SJCRH30 (cell line): ENCODE measurements around the gene SAG. TPM values are rescaled to one million over a fixed set of nuclear protein-coding genes. Genes with fewer than 3 reads are reported as not detected.
"Not testable (repeated sequence)": the region's sequence is repeated elsewhere in the genome, so short reads cannot be mapped to it uniquely, and the experiment has no call there.

ENCODE experiments used
- DNase-seq, 2 experiments: peaks; one replicate each; pipeline ENCODE4 v3.0.0-alpha.2; 2015 to 2020
- H3K27ac ChIP-seq: fragments of 250-450 bp; sonication (Bioruptor Pico); 2 replicates; pipeline ENCODE4 v1.5.1; 2020; ENCODE audit warnings: mild to moderate bottlenecking, moderate library complexity
- H3K27me3 ChIP-seq: fragments of 250-450 bp; sonication (Bioruptor Pico); 2 replicates; pipeline ENCODE4 v1.5.1; 2020; ENCODE audit warnings: mild to moderate bottlenecking, moderate library complexity
- H3K36me3 ChIP-seq: fragments of 250-450 bp; sonication (Bioruptor Pico); 2 replicates; pipeline ENCODE4 v1.5.1; 2020; ENCODE audit warnings: mild to moderate bottlenecking, moderate library complexity
- H3K4me1 ChIP-seq: fragments of 250-450 bp; sonication (Bioruptor Pico); 2 replicates; pipeline ENCODE4 v1.5.1; 2020; ENCODE audit warnings: mild to moderate bottlenecking, moderate library complexity
- H3K4me3 ChIP-seq: fragments of 250-450 bp; sonication (Bioruptor Pico); 2 replicates; pipeline ENCODE4 v1.5.1; 2020; ENCODE audit warnings: mild to moderate bottlenecking, moderate library complexity
- H3K9me3 ChIP-seq: fragments of 250-450 bp; sonication (Bioruptor Pico); replicated peaks from 2 replicates; pipeline ENCODE4 v1.5.1; 2020; ENCODE audit warnings: mild to moderate bottlenecking, moderate library complexity
- total RNA-seq: library from RNA; depleted of rRNA; stranded (reverse); fragments of >200 nt; shearing (Covaris generic); gene quantifications from 2 replicates; pipeline ENCODE4 v1.2.3, GENCODE V29; 2014

The SAG gene
- total RNA-seq, 1 experiment from 2014 or later: not detected

DNA sequence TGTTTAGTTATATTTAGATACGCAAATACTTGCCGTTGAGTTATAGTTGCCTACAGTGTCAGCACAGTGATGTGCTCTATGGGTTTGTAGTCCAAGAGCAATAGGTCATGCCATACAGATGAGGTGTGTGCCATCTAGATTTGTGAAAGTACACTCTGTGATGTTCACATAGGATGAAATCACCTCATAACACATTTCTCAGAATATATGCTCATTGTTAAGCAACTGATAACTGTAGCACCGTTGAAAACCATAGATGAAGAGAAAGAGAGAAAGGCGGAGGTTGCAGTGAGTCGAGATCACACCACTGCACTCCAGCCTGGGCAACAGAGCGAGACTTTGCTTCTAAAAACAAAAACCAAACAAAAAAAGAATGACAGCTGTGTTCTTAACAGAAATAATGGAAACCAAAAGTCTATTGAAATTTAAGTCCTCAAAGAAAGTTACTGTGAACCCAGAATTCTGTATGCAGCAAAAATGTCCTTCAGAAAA is 56.2 kb downstream of the SAG start:
- DNase-seq: no peak
- no peaks in the 10 kb centered on the region for H3K4me1 ChIP-seq

DNA sequence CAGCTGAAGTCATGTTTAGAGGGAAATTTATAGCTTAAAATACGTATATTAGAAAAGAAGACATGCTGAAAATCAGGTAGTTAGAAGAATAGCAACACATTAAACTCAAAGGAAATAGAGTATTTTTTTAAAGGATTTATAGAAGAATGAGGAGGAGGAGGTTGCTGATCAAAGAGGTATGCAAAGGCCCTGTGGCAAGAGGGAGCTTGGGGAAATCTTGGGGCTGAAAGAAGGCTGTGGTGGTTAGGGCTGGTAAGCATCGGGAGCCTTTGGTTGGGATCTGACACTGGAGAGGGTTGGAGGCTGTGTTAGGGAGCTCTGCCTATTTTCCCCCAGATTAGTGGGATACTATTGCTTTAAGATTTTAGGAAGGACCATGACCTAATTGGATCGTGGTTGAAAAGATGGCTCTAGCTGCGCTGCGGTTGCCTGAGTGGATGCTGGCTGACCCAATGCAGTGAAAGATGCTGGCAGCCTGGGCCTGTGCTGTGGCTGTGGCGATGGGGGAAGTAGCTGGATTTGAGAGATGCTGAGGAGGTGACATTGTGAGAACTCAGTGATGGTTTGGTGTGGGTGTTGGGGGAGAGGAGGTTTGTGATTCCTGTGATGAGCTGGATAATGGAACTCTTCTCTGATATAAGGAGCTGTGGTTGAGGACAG is 58.4 kb downstream of the SAG start:
- DNase-seq: no peak
- Histone ChIP-seq H3K27me3 (no peaks in the 10 kb centered on the region), H3K4me1 (peaks cover 4% of the 10 kb centered on the region; the same call in 1 of the 2 replicates), H3K4me3 (no peak overlapping the region), H3K36me3 (peaks cover 25% of the 10 kb centered on the region), H3K27ac (no peak overlapping the region), H3K9me3 (peaks cover 8% of the 10 kb centered on the region; the same call in 1 of the 2 replicates)

More for the DNA sequence above, 56.2 kb downstream of the SAG start:
- Histone ChIP-seq H3K27me3 (no peaks in the 10 kb centered on the region), H3K27ac (no peak overlapping the region), H3K4me3 (no peak overlapping the region), H3K9me3 (peaks cover 4% of the 10 kb centered on the region; the same call in 1 of the 2 replicates), H3K36me3 (peaks cover 25% of the 10 kb centered on the region)

DNA sequence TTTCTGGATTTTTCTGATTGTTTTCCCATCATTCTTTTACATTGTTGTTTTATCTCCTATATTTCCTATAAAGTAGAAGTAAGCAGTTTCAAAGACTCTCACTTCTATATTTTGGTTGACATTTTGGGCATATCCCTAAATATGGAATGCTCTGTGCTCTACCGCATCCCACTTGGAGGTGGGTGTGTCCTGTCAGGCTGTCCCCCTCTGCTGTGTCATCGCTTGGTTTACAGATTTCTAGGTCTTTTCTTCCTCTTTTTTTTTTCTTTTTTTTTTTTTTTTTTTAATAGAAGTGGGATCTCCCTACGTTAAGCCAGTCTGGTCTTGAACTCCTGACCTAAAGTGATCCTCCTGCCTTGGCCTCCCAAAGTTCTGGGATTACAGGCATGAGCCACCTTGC is 60.0 kb downstream of the SAG start:
- Histone ChIP-seq H3K36me3 (peaks cover 22% of the 10 kb centered on the region), H3K27ac (no peak overlapping the region), H3K4me3 (no peak overlapping the region), H3K9me3 (peaks cover 12% of the 10 kb centered on the region), H3K27me3 (no peaks in the 10 kb centered on the region), H3K4me1 (peaks cover 17% of the 10 kb centered on the region)
- no peak for DNase-seq

DNA sequence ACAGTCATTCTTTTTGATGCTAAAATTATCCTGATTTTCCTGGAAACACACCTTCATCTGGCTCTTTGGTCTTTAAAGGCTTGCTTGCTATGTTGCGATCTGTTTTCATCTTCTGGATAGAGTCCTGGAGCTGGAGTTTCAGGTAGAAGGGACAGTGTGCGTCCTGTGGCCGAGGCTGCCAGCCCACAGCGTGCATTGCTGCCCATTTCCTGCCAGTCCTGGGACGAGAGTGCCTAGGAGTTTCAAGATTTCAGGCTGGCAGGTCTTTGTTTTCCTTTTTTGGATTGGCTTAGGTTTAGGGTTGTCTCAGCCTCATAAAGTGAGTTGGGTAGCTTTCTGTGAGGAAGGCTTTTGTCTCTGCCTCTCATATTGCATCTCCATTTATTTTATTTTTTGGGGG is 61.1 kb downstream of the SAG start:
- DNase-seq: no peak
- H3K4me1 ChIP-seq: peaks cover 26% of the 10 kb centered on the region
- H3K27ac ChIP-seq: no peak overlapping the region
- H3K36me3 ChIP-seq: peaks cover 12% of the 10 kb centered on the region
- peaks cover 8% of the 10 kb centered on the region for H3K9me3 ChIP-seq
- no peaks in the 10 kb centered on the region for H3K27me3 ChIP-seq
- no peak overlapping the region for H3K4me3 ChIP-seq

DNA sequence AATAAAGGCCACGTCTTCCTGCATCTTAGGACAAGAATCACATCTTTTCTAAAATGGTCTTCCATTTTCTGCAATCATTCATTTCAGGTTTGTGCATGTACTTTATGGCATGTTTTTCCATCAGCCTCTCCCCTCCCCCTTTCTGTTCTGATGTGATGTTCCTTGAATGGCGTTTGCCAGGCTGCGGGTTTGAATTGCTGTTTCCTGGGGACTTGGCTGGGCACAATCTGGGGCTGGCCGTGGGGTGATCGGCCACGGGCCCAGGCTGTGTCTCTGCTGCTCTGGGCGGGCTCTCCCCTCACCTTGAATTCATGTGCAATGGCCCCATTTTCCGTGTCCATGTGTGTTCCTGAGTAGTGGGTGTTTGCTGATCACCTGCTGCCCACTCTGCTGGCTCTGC is 61.8 kb downstream of the SAG start:
- Histone ChIP-seq H3K4me3 (no peak overlapping the region), H3K27me3 (no peaks in the 10 kb centered on the region), H3K4me1 (peaks cover 33% of the 10 kb centered on the region), H3K9me3 (peaks cover 8% of the 10 kb centered on the region), H3K27ac (no peak overlapping the region), H3K36me3 (peaks cover 10% of the 10 kb centered on the region)
- no peak for DNase-seq

DNA sequence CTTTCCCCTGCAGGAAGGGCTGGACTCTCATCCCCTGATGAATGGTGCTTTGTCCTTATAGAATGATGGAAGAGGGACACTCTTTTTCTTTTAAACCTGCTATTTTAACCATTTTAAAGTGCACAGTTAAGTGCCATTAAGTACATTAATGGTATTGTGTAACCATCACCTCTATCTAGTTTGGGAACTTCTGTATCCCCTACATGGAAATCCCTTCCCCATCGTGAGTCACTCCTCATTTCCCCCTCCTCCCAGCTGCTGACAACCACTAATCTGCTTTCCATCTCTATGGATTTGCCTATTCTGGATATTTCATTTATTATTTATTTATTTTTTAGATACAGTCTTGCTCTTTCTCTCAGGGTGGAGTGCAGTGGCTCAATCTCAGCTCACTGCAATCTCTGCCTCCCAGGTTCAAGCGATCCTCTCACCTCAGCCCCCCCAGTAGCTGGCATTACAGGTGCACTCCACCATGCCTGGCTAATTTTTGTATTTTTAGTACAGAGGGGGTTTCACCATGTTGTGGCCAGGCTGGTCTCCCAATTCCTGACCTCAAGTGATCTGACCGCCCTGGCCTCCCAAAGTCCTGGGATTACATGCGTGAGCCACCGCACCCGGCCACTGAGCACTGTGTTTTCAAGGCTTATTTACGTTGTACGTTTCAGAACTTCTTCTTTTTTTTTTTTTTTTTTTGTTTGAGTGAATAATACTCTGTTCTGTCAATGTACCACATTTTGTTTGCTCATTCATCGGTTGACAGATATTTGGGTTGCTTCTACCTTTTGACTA is 62.5 kb downstream of the SAG start:
- no peak overlapping the region for H3K4me3 ChIP-seq
- no peak for DNase-seq
- H3K36me3 ChIP-seq: peaks cover 10% of the 10 kb centered on the region
- peaks cover 8% of the 10 kb centered on the region for H3K9me3 ChIP-seq
- no peaks in the 10 kb centered on the region for H3K27me3 ChIP-seq
- peaks cover 39% of the 10 kb centered on the region for H3K4me1 ChIP-seq
- H3K27ac ChIP-seq: no peak overlapping the region

DNA sequence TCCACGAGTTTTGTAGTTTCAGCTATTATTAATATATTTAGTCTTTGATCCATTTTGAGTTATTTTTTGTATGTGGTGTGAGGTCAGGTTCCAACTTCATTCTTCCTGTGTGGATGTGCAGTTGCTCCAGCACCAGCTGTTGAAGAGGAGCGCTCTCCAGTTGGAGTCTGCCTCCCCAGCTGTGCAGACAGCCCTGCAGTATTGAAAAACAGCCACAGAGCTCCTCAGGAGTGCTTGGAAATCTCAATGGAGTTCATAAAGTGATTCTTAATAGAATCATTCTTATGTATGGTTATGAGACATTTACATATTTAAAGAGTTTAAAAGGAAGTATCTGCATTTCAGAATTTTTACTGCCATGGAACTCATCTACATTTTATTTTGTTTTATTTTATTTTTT is 64.0 kb downstream of the SAG start:
- H3K4me1 ChIP-seq: peaks cover 46% of the 10 kb centered on the region
- H3K4me3 ChIP-seq: no peak overlapping the region
- H3K9me3 ChIP-seq: peaks cover 8% of the 10 kb centered on the region
- H3K36me3 ChIP-seq: peaks cover 7% of the 10 kb centered on the region; the same call in 1 of the 2 replicates
- peak; percentile 73 to 81 for DNase-seq
- peak overlapping the region; percentile 76 for H3K27ac ChIP-seq
- H3K27me3 ChIP-seq: no peaks in the 10 kb centered on the region

DNA sequence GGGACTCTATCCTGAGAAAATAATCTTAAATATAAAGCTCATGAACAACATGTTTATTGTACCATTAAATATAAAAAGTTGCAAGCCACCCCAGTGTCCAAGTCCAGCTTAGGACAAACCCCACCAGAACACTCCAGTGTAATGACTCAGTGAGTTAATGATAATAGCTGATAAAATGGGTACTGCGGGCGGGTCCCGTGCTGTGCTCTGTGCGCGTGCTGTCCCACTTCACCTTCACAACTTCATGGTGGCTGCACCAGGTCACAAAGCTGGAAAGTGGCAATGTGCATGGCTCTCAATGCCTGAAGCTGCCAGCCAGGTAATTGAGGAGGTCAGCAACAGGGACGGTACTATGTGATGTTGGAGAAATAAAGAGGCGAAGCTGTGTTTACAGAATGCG is 65.2 kb downstream of the SAG start:
- H3K27ac ChIP-seq: peak overlapping the region; percentile 76
- DNase-seq: no peak

DNA sequence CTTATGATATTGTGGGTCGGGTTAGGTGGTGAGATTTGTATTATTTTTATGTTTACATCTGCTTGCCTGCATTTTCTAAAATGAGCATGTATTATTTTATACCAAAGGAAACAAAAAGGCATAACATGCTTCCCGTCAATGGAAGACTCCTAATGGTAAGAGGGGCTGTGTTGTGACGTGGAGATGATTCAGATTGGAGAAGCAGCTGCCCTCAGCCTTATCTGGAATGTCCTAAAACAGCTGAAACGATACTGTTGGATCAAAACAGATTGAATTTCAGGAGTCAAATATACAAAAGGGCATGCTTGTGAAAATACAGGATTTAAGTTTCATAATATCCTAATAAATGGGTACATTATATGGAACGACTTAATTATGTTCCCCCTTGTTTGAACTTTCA is 65.7 kb downstream of the SAG start:
- Histone ChIP-seq H3K4me1 (peaks cover 46% of the 10 kb centered on the region), H3K9me3 (peaks cover 11% of the 10 kb centered on the region), H3K27me3 (no peaks in the 10 kb centered on the region), H3K4me3 (no peak overlapping the region), H3K36me3 (peaks cover 7% of the 10 kb centered on the region; the same call in 1 of the 2 replicates), H3K27ac (peak overlapping the region; percentile 76)
- peak; percentile 78 to 90 for DNase-seq

More for the DNA sequence above, 65.2 kb downstream of the SAG start:
- no peaks in the 10 kb centered on the region for H3K27me3 ChIP-seq
- no peak overlapping the region for H3K4me3 ChIP-seq
- peaks cover 46% of the 10 kb centered on the region for H3K4me1 ChIP-seq
- peaks cover 11% of the 10 kb centered on the region for H3K9me3 ChIP-seq
- H3K36me3 ChIP-seq: peaks cover 7% of the 10 kb centered on the region; the same call in 1 of the 2 replicates

DNA sequence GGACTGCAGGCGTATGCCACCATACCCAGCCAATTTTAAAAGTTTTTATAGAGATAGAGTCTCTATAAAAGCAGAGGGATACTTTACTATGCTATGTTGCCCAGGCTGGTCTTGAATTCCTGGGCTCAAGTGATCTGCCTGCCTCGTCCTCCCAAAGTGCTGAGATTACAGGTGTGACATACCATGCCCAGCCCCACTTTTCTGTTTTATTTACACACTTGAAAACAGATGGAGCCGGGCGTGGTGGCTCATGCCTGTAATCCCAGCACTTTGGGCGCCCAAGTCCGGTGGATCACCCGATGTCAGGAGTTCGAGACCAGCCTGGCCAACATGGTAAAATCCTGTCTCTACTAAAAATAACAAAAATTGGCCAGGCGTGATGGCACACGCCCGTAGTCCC is 67.2 kb downstream of the SAG start:
- not testable (repeated sequence) for DNase-seq, H3K36me3 ChIP-seq, H3K27ac ChIP-seq, H3K4me3 ChIP-seq, H3K27me3 ChIP-seq
- Histone ChIP-seq H3K9me3 (peaks cover 11% of the 10 kb centered on the region), H3K4me1 (peaks cover 46% of the 10 kb centered on the region)

DNA sequence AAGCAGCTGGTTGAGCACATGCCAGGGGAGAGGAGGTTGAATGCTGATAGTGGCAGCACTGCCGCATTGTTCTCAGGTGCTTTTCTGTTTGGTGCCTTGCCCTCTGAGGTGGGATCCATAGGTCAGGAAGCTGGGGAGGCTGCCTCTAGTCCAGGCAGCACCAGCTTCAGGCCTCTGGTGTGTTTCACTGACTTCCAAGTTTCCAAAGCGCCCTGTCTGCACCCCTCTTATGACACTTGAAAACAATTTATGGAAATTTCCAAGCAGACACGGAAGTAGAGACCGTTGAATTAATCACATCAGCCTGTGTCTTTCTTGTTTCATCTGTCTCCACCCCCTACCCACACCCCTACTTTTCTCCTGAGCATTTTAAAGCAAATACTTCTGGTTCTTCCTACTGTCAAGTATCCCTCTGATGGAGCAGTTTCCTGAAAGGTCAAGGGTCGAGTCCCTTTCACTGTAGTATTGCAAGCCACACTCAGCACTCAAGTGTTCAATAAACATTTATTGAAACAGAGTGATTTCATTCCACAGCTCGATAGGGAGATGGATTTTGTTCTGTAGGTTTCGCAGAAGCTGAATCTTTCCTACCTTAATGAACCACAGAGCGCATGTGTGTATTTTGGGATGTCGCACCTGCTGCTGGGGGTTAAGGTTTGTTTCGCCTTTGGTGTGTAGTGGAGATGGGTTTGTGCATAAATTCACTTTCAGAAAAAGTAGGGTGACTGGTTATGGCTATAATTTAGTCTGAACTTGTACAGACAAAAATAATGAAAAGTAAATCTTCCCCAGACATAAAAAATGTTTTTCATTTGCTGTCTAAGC is 68.1 kb downstream of the SAG start:
- H3K27me3 ChIP-seq: no peaks in the 10 kb centered on the region
- H3K36me3 ChIP-seq: peaks cover 7% of the 10 kb centered on the region; the same call in 1 of the 2 replicates
- H3K4me1 ChIP-seq: peaks cover 42% of the 10 kb centered on the region
- DNase-seq: no peak
- no peak overlapping the region for H3K27ac ChIP-seq
- H3K4me3 ChIP-seq: no peak overlapping the region
- peaks cover 10% of the 10 kb centered on the region for H3K9me3 ChIP-seq

DNA sequence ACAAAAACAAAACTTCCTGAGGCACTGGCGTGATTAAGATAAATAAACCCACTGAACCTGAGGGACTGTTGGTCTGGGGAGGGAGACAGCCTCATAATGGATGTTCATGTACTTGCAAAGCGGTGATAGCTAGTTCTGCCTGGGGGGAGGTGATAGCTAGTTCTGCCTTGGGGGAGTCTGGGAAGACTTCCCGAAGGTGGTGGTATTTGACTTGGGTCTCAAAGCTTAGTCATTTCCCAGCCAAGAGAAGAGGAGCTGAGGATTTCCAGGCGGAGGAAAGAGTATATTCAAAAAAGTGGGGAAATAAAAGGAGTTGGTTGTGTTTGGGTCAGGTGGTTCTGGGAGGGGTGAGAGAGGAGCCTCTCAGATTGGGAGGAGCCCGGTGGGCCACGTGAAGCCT is 71.4 kb downstream of the SAG start:
- Histone ChIP-seq H3K9me3 (0 out of 2 replicates have a peak, but pooled peaks cover 2% of the 10 kb centered on the region), H3K36me3 (peaks cover 4% of the 10 kb centered on the region; the same call in 1 of the 2 replicates), H3K27me3 (no peaks in the 10 kb centered on the region), H3K4me3 (no peak overlapping the region), H3K4me1 (peaks cover 22% of the 10 kb centered on the region), H3K27ac (no peak overlapping the region)
- DNase-seq: no peak

DNA sequence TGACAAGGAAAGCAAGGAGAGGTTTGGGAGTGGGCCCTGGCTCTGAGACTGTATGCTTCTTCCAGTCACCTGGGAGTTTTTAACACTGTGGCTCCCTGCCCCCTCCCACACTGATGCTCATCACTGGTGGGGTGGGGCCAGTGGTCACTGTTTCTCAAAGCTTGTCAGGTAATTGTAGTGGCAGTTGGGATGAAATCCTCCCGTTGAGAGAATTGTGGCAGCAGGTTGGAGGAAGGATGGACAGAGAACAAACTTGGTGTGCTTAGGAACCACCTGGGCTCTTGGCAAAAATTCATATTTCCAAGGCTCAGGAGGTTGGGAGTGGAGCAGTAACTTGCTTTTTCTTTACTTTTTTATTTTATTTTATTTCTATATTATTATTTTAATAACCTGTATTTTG is 71.8 kb downstream of the SAG start:
- Histone ChIP-seq H3K9me3 (0 out of 2 replicates have a peak, but pooled peaks cover 2% of the 10 kb centered on the region), H3K4me1 (peaks cover 17% of the 10 kb centered on the region), H3K36me3 (peaks cover 4% of the 10 kb centered on the region; the same call in 1 of the 2 replicates), H3K4me3 (no peak overlapping the region), H3K27me3 (no peaks in the 10 kb centered on the region), H3K27ac (no peak overlapping the region)
- no peak for DNase-seq

DNA sequence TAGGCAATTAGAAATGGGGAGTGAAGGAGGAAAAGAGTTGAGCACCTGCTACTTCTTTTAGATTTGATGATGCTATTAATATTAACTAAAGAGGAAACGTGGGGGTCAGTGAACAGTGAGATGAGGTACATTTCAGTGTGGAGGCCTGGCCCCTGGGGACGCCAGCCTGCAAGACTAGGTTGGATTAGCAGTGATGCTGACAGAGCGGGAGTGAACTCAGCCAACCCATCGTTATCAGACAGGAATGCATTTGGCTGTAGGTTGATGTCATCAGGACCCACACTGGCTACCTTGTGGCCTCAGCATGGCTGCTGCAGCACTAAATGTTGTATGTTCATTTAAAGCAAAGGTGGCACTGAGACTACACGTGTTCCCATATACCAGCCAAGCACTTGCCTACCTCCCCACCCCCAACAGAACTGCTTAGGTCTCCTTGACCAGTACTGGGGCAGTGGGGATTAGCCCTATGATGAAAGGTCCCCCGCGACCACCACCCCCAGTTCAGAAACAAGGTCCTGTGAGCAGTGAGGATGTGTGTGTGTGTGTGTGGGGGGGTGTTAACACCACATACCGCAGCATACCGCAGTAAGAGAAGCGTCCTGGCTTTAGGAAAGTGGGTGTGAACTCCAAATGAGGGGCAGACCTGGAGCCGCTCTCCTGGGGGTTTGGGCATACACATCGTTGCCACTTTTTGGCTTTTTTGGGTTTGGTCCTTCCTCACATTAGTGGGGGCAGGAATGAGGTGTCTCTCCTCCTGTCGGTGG is 72.7 kb downstream of the SAG start:
- H3K27ac ChIP-seq: no peak overlapping the region
- no peak for DNase-seq
- no peaks in the 10 kb centered on the region for H3K27me3 ChIP-seq
- no peak overlapping the region for H3K4me3 ChIP-seq
- H3K4me1 ChIP-seq: peaks cover 12% of the 10 kb centered on the region; the same call in 1 of the 2 replicates
- H3K9me3 ChIP-seq: 0 out of 2 replicates have a peak, but pooled peaks cover 2% of the 10 kb centered on the region
- peaks cover 4% of the 10 kb centered on the region; the same call in 1 of the 2 replicates for H3K36me3 ChIP-seq
